Measurements from ENCODE around the gene CAMSAP1.

DNA sequence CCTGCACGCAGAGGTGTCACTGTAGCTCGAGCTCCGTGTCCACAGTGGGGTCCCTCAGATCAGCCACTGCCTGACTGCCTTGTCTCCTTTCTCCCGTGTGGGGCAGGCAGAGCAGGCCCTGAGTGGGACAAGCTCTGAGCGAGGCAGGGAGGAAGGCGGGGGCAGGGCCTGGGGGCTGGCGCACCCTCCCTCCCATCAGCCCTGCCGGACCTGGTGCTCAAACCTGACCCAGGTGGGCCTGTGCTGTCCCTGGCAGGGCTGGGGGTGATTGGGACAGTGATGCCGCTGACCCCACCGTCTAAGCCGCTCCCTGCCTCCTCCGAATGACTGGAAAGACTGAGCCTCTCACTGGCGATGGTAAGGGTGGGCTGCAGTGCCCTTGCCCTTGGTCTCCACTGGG lies 144.4 kb downstream of the CAMSAP1 start:
- TF ChIP-seq, protein P1, sequence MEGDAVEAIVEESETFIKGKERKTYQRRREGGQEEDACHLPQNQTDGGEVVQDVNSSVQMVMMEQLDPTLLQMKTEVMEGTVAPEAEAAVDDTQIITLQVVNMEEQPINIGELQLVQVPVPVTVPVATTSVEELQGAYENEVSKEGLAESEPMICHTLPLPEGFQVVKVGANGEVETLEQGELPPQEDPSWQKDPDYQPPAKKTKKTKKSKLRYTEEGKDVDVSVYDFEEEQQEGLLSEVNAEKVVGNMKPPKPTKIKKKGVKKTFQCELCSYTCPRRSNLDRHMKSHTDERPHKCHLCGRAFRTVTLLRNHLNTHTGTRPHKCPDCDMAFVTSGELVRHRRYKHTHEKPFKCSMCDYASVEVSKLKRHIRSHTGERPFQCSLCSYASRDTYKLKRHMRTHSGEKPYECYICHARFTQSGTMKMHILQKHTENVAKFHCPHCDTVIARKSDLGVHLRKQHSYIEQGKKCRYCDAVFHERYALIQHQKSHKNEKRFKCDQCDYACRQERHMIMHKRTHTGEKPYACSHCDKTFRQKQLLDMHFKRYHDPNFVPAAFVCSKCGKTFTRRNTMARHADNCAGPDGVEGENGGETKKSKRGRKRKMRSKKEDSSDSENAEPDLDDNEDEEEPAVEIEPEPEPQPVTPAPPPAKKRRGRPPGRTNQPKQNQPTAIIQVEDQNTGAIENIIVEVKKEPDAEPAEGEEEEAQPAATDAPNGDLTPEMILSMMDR (IDR thresholded peaks at IDR 0.05; ENCODE audit: insufficient read depth, low read depth, low read length), result no peak
- no peak for TF ChIP-seq EZH2 (IDR thresholded peaks at IDR 0.05; ENCODE audit: insufficient read depth, low read length)
